22Rv1 (cell line): ENCODE measurements around the gene CENPP.

ENCODE experiments used
- H3K27ac ChIP-seq: fragments of 450-650 bp; 2 replicates; pipeline ENCODE4 v1.5.1; 2017
- CTCF ChIP-seq: fragments of 450-650 bp; IDR thresholded peaks from 2 replicates; pipeline ENCODE4 v1.5.1; 2017; ENCODE audit warnings: mild to moderate bottlenecking
- ZFX ChIP-seq: fragments of 450-650 bp; IDR thresholded peaks from 2 replicates; pipeline ENCODE4 v1.6.1; 2017; ENCODE audit warnings: antibody characterized with exemption, borderline replicate concordance

Gene CENPP

GRCh38 chr9:92455217-92455616 lies 129.5 kb downstream of the CENPP start:
- no peak for TF ChIP-seq ZFX
- peak; percentile 46 for TF ChIP-seq CTCF
- H3K27ac ChIP-seq = no peak overlapping the region

GRCh38 chr9:92457576-92457975 lies 131.8 kb downstream of the CENPP start:
- TF ChIP-seq ZFX = no peak
- no peak for TF ChIP-seq CTCF
- H3K27ac ChIP-seq = no peak overlapping the region

- no peak for TF ChIP-seq ZFX
- no peak for TF ChIP-seq CTCF
- H3K27ac ChIP-seq = no peak overlapping the region
These were observed 137.6 kb downstream of the CENPP start for GRCh38 chr9:92463387-92463786.

DNA sequence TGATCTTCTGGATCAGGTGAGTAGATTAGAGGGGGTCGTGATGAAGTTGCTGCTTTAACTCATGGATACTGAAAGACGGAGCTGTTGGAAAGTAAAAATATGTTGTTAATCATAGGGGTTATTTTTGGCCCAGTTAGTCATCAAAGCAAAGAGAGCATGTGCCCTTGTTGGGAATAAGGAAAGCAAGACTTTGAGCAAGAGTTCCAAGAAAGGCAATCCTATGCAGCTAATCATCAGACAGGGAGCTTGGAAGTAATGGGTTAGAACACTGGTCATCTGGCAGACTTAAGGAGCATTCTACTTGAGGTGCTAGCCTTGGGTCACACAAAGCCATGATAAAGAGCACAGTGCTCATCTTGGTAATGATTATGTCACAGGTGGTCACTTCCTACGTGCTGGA lies 138.2 kb downstream of the CENPP start:
- H3K27ac ChIP-seq = no peak overlapping the region
- TF ChIP-seq CTCF = no peak
- TF ChIP-seq ZFX = no peak

- no peak overlapping the region for H3K27ac ChIP-seq
- TF ChIP-seq ZFX (no peak), CTCF (no peak)
These were observed 141.3 kb downstream of the CENPP start for GRCh38 chr9:92467041-92467440.

DNA sequence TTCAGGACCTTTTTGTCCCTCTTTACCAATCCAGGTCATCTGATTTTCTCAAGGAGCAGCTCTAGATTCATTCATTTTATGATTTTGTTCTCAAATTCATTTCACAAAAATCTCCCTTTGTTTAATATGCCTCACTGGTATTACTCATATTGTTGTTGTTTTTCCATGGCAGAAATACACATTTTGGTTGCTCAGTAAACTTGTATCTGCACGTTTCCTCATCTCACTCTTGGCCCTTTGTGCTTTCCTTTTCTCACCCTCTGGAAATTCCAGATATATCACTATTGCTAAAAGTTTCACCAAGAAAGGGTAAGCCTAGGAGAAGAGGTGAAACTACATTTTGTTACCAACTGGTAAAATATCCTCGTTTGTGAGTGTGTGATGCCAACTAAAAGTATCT lies 141.8 kb downstream of the CENPP start:
- H3K27ac ChIP-seq = no peak overlapping the region
- no peak for TF ChIP-seq CTCF
- TF ChIP-seq ZFX = no peak

- no peak overlapping the region for H3K27ac ChIP-seq
- TF ChIP-seq ZFX = no peak
- no peak for TF ChIP-seq CTCF
These were observed 142.5 kb downstream of the CENPP start for GRCh38 chr9:92468206-92468605.
